ENCODE measurements around the gene CDK5. TPM values are rescaled to one million over a fixed set of nuclear protein-coding genes. Genes with fewer than 3 reads are reported as not detected.

Gene CDK5
- total and polyA plus RNA-seq, 2 of the 13 experiments (the other 11 are each of a cell fraction or from before 2014, with no cell fraction given), result 16.4 to 21.3 TPM

DNA sequence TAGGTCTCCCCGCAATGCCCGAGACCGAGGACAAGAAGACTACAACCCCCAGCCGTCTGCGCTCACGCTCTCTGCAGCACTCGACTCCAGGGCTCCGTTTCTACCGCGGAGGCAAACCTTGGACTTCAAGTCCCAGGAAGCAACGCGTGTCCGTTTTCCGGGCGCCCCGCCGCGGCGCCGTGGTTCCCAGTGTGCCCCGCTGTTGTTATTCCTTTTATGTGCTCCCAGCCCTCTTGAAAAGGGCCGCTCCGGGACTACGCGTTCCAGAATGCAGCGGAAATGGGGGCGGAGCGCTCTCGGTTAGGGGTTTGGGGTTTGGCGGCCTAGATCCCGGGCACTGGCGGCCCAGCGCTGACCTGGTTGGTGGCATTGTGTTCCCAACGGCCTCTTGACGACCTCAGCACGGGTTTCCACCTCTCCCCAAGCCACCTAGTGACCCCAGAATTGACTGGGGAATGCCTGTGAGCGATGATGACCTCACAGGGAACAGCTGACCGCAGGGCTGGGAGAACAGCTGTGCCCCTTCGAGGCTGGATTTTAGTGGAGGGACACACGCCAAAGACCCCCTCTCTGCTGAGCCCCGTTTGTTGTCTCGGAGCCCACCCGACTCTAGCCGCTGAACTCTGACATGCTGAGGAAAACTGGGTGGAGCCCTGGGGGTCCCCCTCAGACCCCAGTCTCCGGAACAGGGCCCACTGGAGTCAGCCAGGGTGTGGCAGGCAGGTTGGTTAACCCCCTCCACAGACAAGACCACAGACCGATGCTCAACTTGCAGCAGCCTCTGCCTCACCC lies 488 bp upstream of the CDK5 start (continued):
- TF ChIP-seq, protein P1, sequence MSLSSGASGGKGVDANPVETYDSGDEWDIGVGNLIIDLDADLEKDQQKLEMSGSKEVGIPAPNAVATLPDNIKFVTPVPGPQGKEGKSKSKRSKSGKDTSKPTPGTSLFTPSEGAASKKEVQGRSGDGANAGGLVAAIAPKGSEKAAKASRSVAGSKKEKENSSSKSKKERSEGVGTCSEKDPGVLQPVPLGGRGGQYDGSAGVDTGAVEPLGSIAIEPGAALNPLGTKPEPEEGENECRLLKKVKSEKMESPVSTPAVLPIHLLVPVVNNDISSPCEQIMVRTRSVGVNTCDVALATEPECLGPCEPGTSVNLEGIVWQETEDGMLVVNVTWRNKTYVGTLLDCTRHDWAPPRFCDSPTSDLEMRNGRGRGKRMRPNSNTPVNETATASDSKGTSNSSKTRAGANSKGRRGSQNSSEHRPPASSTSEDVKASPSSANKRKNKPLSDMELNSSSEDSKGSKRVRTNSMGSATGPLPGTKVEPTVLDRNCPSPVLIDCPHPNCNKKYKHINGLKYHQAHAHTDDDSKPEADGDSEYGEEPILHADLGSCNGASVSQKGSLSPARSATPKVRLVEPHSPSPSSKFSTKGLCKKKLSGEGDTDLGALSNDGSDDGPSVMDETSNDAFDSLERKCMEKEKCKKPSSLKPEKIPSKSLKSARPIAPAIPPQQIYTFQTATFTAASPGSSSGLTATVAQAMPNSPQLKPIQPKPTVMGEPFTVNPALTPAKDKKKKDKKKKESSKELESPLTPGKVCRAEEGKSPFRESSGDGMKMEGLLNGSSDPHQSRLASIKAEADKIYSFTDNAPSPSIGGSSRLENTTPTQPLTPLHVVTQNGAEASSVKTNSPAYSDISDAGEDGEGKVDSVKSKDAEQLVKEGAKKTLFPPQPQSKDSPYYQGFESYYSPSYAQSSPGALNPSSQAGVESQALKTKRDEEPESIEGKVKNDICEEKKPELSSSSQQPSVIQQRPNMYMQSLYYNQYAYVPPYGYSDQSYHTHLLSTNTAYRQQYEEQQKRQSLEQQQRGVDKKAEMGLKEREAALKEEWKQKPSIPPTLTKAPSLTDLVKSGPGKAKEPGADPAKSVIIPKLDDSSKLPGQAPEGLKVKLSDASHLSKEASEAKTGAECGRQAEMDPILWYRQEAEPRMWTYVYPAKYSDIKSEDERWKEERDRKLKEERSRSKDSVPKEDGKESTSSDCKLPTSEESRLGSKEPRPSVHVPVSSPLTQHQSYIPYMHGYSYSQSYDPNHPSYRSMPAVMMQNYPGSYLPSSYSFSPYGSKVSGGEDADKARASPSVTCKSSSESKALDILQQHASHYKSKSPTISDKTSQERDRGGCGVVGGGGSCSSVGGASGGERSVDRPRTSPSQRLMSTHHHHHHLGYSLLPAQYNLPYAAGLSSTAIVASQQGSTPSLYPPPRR (CRISPR knock-in tag; IDR thresholded peaks at IDR 0.05; ENCODE audit: borderline replicate concordance), result no peak
- TF ChIP-seq, protein P2, sequence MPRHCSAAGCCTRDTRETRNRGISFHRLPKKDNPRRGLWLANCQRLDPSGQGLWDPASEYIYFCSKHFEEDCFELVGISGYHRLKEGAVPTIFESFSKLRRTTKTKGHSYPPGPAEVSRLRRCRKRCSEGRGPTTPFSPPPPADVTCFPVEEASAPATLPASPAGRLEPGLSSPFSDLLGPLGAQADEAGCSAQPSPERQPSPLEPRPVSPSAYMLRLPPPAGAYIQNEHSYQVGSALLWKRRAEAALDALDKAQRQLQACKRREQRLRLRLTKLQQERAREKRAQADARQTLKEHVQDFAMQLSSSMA (CRISPR knock-in tag; IDR thresholded peaks at IDR 0.05), result no peak
- TF ChIP-seq FOXK2 (IDR thresholded peaks at IDR 0.05) (peak; percentile 88), SRSF9 (IDR thresholded peaks at IDR 0.05; ENCODE audit: borderline replicate concordance, insufficient read depth, low read depth, low read length, poor library complexity, severe bottlenecking) (no peak), GATAD1 (CRISPR knock-in tag; IDR thresholded peaks at IDR 0.05) (peak; percentile 76), MIER3 (CRISPR knock-in tag; IDR thresholded peaks at IDR 0.05; ENCODE audit: borderline replicate concordance) (0 out of 2 replicates have a peak, but pooled peaks have one; percentile 58), TOPORS (CRISPR knock-in tag; IDR thresholded peaks at IDR 0.05) (peak; percentile 32; the same call in 1 of the 2 replicates), ETV5 (CRISPR knock-in tag; IDR thresholded peaks at IDR 0.05; ENCODE audit: borderline replicate concordance) (peak; percentile 68; the same call in 1 of the 2 replicates), ZNF232 (CRISPR knock-in tag; IDR thresholded peaks at IDR 0.05; ENCODE audit: borderline replicate concordance) (peak; percentile 61; the same call in 1 of the 2 replicates)
- TF ChIP-seq, protein P3, sequence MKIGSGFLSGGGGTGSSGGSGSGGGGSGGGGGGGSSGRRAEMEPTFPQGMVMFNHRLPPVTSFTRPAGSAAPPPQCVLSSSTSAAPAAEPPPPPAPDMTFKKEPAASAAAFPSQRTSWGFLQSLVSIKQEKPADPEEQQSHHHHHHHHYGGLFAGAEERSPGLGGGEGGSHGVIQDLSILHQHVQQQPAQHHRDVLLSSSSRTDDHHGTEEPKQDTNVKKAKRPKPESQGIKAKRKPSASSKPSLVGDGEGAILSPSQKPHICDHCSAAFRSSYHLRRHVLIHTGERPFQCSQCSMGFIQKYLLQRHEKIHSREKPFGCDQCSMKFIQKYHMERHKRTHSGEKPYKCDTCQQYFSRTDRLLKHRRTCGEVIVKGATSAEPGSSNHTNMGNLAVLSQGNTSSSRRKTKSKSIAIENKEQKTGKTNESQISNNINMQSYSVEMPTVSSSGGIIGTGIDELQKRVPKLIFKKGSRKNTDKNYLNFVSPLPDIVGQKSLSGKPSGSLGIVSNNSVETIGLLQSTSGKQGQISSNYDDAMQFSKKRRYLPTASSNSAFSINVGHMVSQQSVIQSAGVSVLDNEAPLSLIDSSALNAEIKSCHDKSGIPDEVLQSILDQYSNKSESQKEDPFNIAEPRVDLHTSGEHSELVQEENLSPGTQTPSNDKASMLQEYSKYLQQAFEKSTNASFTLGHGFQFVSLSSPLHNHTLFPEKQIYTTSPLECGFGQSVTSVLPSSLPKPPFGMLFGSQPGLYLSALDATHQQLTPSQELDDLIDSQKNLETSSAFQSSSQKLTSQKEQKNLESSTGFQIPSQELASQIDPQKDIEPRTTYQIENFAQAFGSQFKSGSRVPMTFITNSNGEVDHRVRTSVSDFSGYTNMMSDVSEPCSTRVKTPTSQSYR (CRISPR knock-in tag; IDR thresholded peaks at IDR 0.05; ENCODE audit: borderline replicate concordance), result 0 out of 2 replicates have a peak, but pooled peaks have one; percentile 10
- TF ChIP-seq, protein P4, sequence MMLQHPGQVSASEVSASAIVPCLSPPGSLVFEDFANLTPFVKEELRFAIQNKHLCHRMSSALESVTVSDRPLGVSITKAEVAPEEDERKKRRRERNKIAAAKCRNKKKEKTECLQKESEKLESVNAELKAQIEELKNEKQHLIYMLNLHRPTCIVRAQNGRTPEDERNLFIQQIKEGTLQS (CRISPR knock-in tag; IDR thresholded peaks at IDR 0.05), result peak; percentile 37; the same call in 1 of the 2 replicates
- TF ChIP-seq, protein P5, sequence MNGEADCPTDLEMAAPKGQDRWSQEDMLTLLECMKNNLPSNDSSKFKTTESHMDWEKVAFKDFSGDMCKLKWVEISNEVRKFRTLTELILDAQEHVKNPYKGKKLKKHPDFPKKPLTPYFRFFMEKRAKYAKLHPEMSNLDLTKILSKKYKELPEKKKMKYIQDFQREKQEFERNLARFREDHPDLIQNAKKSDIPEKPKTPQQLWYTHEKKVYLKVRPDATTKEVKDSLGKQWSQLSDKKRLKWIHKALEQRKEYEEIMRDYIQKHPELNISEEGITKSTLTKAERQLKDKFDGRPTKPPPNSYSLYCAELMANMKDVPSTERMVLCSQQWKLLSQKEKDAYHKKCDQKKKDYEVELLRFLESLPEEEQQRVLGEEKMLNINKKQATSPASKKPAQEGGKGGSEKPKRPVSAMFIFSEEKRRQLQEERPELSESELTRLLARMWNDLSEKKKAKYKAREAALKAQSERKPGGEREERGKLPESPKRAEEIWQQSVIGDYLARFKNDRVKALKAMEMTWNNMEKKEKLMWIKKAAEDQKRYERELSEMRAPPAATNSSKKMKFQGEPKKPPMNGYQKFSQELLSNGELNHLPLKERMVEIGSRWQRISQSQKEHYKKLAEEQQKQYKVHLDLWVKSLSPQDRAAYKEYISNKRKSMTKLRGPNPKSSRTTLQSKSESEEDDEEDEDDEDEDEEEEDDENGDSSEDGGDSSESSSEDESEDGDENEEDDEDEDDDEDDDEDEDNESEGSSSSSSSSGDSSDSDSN (CRISPR knock-in tag; IDR thresholded peaks at IDR 0.05), result peak; percentile 64; the same call in 1 of the 2 replicates
- TF ChIP-seq, protein P6, sequence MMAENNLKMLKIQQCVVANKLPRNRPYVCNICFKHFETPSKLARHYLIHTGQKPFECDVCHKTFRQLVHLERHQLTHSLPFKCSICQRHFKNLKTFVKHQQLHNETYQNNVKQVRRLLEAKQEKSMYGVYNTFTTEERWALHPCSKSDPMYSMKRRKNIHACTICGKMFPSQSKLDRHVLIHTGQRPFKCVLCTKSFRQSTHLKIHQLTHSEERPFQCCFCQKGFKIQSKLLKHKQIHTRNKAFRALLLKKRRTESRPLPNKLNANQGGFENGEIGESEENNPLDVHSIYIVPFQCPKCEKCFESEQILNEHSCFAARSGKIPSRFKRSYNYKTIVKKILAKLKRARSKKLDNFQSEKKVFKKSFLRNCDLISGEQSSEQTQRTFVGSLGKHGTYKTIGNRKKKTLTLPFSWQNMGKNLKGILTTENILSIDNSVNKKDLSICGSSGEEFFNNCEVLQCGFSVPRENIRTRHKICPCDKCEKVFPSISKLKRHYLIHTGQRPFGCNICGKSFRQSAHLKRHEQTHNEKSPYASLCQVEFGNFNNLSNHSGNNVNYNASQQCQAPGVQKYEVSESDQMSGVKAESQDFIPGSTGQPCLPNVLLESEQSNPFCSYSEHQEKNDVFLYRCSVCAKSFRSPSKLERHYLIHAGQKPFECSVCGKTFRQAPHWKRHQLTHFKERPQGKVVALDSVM (CRISPR knock-in tag; IDR thresholded peaks at IDR 0.05), result no peak

All from HepG2 (cell line).